OCI-LY1 (cell line): ENCODE measurements around the gene CD244.

ENCODE experiments used
- CTCF ChIP-seq: fragments of 200-600 bp; sonication (generic), shearing (Covaris generic); IDR thresholded peaks from 2 replicates; pipeline ENCODE4 v1.5.1; 2017; ENCODE audit warnings: mild to moderate bottlenecking, antibody characterized with exemption, low read length, moderate library complexity, mixed read lengths
- EZH2 ChIP-seq: fragments of 200-600 bp; sonication (generic), shearing (Covaris generic); IDR thresholded peaks from 2 replicates; pipeline ENCODE4 v1.8.0; 2017; ENCODE audit warnings: borderline replicate concordance, mixed run types, mild to moderate bottlenecking, antibody characterized with exemption, low read length, moderate library complexity, mixed read lengths

DNA sequence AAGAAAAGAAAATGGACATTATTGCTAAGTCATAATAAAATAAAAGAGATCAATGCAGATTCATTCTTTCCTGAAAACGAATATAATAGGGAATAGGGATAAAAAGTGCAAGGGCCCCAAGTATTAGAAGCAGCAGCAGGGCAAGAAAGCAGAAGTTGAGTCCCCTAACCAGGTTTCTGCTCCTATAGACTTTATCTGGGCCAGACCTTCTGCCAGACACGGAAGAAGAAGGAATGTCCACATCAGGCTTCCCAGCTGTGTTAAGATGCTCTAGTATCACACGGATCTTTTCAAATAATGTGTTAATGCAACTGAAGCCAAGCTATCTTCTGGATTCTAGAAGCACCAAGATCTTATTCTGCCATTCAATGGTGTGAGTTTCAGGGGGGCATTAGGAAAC lies 26.9 kb downstream of the CD244 start:
- no peak for TF ChIP-seq CTCF
- TF ChIP-seq EZH2: no peak
